GM18520 (cell line): ENCODE data around the gene GNPTAB.

Experiments used
- ATAC-seq: cut with Tn5 transposase; IDR thresholded peaks from one replicate; pipeline ENCODE4 v1.9.1; 2021; ENCODE audit not compliant: unreplicated experiment

GNPTAB gene

DNA sequence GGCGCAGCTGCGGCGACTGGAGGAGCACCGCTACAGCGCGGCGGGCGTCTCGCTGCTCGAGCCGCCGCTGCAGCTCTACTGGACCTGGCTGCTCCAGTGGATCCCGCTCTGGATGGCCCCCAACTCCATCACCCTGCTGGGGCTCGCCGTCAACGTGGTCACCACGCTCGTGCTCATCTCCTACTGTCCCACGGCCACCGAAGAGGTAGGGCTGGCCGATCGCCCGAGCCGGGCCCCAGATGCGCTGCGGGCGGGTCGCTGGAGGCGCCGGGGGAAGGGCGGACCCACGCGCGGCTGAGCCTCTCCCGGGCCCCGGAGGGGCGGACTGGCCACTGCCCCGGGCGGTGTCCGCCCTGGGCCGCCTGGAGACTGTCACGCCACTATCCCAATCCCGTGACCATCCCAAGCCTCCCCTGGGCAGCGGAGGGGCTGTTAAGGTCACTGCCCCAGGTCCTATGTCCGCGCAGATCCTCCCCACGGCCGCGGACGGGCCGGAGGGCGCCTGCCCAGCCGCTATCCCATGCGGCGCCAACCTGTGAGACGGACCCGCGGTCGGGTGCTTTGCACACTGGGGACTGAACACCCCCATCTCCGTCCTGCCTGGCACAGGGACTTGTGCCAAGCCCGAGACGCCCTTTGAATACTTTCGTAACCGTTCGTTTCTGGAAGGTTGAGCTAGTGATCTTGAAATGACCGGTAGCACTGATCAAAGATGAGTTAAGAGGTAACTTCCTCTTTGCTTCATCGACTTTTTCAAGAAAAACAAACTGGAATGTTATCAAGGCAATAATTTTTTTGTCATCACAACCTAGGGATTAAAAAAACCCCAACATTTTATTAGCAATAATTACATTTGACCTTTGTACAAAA lies 132.6 kb downstream of the GNPTAB start:
- ATAC-seq: peak; percentile 7

DNA sequence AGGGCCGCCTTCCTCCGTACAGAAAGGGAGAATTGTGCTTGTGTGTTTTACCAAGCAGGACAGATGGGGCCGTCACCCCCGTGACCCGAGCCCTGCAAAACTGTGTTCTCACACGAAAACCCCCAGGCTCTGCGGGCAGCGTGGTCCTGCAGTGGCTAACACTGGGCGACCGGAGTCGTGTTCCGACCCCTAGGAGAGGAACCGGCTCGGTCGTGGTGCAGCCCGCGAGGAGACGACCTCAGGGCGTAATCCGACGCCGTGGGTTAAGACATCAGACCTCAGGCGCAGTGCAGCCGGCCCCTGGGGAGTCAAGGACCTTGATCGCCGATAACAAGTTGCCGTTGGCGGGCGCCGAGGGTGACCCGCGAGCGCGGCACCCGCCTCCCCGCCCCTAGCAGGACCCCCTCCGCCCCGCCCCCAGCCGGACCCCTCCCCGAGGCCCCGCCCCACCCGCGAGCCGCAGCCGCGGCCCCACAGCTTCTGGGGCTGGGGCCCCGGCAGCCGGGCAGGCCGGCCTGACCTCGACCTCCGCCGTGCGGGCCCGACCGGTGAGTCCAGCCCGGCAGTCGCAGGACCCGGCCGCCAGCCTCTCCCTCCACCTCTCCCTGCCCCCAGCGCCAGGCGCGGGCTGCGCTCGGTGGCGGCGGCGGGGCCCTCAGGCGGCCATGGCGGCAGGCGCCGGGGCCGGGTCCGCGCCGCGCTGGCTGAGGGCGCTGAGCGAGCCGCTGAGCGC lies 133.4 kb downstream of the GNPTAB start, which contains the start of gene CHPT1:
TSS of gene CHPT1 (plus strand) at position 444 of the 733 bp plus-strand sequence. CDS start at position 666, 222 bp downstream.
- ATAC-seq: peak; percentile 40

- no peak for ATAC-seq
These were observed 134.2 kb downstream of the GNPTAB start for GRCh38 chr12:101696251-101697196.

DNA sequence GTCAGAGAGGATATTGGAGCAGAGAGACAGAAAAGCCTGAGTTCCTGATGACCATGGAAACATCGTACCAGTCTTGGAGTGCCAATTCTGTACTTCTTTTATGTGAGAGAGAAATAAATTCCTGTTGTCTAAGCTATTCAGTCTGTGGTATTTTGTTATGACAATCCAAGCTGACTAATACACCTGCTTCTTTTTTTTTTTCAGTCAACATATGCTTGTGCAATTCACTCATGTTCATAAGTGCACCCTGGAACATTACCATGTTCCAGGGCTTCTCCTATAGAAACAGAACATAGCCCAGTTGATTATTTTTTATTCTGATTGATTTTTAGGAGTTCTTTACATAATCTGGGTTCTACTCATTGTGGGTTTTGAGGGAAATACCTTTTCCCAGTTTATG lies 135.1 kb downstream of the GNPTAB start:
- ATAC-seq: no peak
